GM18868 (cell line): ENCODE data around the gene VARS2.
A peak's percentile ranks its signal among the peaks of the same experiment; 100 is the strongest.
"Not testable (repeated sequence)": the region's sequence is repeated elsewhere in the genome, so short reads cannot be mapped to it uniquely, and the experiment has no call there.

Experiments
- ATAC-seq: cut with Tn5 transposase; IDR thresholded peaks from one replicate; pipeline ENCODE4 v1.9.1; 2021; ENCODE audit warnings: mild to moderate bottlenecking, moderate library complexity; ENCODE audit not compliant: unreplicated experiment

The VARS2 gene

DNA sequence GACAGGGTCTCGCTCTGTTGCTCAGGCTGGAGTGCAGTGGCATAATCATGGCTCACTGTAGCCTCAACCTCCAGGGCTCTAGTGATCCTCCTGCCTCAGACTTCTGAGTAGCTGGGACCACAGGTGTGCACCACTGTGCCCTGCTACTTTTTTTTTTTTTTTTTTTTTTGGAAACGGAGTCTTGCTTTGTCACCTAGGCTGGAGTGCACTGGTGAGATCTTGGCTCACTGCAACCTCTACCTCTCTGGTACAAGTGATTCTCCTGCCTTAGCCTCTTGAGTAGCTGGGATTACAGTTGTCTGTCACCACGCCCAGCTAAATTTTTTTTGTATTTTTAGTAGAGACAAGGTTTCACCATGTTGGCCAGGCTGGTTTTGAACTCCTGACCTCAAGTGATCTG is 13.0 kb downstream of the VARS2 start:
- not testable (repeated sequence) for ATAC-seq

DNA sequence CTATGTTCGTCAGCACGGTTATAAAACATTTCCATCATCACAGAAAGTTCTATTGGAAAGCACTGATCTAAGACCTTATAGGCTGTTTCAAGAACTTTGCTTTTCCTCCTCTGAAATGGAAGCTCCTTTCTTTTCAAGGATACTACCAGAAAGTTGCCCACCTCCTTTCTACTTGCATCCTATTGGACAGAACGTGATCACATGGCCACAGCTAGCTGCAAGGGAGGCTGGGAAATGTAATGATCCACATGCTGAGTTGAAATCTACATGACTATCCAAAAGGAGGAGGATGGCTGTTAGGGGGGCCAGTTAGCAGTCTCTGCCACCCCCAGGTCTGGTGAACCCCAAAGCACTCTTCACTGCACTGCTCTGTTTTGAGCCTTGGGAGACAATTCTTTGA is 14.6 kb downstream of the VARS2 start:
- no peak for ATAC-seq

DNA sequence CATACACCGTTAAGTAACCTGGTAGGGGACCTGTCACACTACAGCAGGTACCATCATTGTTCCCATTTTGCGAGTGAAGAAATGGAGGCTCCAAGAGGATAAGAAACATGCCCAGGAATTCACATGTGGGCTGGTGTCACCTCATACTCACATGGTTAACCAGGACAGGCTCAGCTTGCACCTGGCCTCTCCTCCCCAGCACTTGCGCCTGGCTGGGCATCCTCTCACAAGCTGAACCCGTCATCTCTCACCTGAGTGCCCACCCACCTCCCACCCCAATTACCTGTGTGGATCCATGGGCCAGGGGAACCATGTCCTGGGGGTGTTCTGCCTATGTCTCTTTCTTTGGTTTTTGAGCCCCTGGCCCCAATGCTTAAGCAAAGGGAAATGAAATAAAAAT is 16.5 kb downstream of the VARS2 start:
- ATAC-seq, result no peak

DNA sequence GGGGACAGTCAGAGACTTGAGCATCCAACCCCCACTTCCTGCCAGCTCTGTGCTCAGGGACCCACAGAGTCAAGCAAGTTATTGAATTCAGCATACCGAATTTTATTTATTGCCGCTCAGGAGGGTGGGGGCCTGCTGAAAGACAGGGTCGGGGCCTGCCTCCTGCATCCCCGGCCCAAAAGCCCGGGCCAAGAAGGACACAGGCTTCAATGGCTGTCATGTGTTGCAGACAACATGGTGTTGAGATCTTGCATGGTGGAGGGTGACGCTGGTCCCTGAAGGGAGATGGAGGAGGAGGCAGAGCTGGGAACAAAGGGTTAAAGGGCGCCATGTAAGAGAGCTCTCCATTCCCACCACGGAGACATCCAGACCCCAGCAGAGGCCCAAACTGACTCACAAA is 17.2 kb downstream of the VARS2 start:
- no peak for ATAC-seq

DNA sequence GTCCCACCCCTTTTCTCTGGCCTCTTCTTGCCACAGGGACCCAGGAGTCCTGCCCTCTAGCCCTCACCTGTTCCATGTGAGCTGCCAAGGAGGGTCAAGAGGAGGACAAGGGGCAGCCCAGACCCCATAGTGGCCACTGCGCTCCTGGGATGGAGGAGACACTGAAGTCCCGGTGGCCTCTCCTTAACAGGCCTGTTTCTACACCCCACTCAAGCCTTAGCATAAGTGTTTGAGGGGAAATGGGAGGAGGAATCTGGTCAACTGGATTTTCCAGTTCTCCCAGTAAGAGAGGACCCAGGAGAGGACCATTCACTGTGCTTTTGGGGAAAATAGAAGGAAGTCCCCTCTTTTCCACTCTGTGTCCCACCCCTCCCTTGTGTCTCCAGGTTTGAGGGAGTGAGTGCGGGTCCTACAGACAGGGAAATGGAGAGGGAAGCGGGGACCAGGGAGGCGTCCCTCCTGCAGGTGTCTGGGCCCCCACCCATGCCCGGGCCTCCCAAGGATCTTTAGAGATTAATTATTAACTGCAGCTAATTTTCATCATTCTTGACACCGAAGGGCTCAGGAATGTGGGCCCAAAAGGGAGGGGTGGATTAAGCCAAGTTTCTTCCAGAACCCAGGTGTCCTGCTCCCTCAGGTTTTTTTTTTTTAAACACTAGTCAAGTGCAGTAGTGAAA is 18.1 kb downstream of the VARS2 start, which contains the start of gene SFTA2:
Gene SFTA2, minus strand, starts transcription at position 202 of the 677 bp plus-strand sequence. Its CDS starts 74 bp downstream, at position 128.
- no peak for ATAC-seq

DNA sequence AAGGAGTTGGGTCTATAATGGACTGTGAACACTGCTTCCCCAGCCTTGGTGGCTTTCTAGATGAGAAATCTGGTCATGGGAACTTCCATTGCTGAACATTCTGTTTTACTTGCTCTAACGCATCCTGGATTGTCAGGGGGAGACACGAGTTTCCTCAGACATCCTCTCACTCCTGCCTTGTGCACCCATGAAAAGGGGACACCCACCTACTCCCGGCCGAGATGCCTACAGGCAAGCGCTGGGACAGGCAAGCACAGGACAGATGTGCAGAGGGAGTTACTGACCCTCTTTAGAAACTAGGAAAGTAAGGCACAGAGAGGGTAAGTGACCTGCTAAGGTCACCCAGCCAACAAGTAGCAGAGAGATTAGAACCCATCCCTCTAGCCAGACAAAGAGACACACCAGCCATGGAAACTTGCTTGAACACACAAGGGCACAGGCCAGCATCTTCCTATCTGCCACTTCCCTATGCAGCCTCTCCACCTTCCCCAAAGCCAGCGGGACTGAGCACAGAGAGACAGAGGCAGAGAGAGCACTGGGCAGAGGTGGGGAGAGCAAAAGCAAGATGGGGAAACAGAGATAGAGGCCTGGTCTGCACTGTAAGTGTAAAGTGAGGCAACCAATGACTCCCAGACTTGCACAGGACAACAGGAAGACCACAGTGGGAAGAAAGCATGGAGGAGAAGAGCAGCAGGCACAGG is 18.8 kb downstream of the VARS2 start:
- ATAC-seq, result no peak

DNA sequence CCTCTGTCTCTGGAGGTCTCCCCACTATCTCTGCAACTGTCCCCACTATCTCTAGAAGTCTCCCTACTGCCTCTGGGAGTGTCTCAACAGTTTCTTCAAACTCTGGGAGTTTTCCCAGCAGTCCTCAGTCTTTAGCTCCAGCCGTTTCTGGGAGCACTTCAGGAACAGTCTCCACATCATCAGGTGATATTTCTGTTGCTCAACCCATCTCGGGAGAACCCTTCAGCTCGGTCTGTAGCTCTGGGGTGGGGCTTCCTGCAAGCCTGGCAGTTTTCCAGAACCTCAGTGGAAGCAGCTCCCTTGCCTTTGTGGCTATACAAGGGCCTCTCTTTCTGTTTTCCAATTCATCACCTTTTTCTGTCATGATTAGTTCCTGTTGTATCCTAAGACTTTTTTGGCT is 21.0 kb downstream of the VARS2 start:
- ATAC-seq, result no peak

DNA sequence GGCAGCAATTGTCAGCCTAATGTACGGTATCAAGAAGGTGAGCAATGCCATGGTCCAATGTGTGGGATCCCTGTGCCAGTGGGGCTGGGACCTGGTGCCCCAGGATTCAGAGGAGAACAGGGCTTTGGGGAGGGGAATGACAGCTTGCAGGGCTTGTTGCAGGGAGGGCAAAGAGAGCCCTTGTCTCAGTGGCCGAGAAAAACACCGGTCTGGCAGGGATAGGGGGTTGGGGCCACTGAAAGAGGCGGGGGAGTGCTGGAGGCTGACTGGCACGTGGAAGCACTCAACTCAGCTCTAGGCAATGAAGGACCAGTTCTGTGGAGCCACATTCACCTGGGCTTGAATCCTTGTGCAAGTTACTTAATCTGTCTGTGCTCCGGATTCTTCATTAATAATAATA is 23.2 kb downstream of the VARS2 start:
- ATAC-seq, result no peak

DNA sequence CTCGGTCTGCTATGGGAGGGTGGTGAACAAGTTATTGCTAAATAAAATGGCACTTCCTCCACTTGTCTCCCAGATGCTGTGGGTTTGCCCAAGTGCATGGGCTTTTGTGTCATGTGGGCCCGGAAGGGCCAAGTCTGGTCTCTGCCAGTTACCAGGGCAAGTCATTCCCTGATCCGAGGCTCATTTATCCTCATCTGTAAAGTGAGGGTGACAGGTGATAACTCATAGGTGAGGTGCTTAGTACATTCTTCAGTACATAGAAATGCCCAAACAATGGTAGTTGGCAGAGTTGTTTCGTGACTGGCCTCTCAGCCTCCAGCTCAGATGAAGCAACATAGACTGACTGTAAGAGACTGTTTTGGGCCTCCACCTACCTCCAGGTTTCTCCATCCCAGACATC is 24.7 kb downstream of the VARS2 start:
- no peak for ATAC-seq

DNA sequence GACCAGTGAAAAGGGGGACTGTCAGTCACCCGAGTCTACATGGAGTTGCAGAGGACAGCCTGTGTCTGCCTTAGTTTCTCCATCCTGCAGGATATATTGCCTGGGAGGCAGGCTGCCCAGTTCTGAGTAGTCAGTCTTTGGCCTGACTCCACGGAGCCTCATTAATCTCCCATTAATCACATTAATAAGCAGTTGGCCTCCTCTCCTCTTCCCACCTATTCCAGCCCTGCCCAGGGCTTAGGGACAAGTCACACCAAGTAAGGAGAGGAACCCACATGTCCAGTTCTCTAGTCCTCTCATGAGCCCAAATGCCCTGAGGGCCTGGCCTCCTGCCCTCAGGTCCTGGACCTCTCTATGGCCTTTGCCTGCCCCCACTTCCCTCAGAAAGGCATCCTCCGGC is 25.4 kb downstream of the VARS2 start:
- ATAC-seq, result no peak

DNA sequence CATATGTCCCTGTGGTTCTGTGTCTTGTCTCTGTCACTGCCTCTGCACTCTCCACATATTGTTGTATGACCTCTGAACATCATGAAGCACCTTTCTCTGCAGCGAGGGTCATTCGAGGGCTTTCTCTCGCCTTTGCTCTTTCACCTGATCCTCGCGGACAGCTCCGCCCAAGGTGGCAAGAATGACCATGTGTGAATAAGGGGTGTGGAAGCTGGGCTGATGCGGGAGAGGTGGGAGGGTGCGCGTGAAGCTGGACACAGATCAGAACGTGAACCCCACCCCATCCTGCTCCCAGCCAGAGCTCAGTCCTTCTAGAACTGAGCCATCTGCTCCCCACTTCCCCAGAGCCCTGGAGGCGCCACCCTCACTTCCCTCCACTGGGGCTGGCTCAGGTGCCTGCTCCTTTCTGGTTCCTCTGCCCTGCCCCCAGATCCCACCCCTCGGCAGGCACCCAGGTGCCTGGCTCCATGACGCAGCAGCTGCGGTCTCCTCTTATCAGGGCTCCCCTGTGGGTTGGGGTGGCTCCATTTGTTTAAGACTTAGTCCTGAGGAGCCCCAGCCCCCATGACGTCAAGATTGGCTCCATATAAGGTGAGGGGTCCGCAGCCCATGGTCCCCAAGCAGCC is 26.4 kb downstream of the VARS2 start, which contains the start of gene MUCL3:
Gene MUCL3, plus strand, starts transcription at position 613 of the 626 bp plus-strand sequence. CDS start 27 bp downstream, outside the sequence.
- ATAC-seq, result no peak

DNA sequence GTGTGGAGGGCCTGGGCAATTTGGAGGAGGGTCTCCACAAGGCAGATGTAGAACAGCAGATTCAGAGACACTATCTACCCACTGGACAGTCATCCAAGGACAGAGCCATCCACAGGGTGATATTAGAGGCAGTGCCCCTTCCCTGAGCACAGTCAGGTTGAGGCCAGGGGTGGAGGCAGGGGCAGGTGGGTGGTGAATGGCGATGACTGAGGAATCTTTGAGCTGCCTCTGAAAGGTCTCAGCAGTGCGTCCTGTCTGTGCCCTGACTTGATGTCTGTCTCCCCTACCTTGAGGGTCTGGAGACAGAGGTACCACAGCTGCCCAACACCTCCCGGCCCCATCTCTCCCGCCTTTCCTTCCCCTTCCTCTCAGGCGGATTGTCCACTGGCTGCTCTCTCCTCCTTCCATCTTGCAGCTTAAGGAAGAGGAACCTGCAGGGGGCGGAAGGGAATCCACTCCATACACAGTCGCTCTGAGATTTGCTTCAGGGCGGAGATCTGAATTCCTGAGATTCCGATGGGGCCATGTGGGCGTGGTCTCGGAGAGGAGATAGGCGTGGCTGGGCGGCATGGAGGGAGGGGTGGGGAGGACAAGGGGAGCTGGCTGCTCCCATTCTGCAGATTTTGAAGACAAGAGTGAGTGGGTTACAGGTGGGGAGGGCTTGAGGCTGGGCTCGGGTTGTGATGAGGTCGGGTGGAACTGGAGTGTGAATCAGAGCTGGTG is 28.5 kb downstream of the VARS2 start:
- ATAC-seq, result no peak

DNA sequence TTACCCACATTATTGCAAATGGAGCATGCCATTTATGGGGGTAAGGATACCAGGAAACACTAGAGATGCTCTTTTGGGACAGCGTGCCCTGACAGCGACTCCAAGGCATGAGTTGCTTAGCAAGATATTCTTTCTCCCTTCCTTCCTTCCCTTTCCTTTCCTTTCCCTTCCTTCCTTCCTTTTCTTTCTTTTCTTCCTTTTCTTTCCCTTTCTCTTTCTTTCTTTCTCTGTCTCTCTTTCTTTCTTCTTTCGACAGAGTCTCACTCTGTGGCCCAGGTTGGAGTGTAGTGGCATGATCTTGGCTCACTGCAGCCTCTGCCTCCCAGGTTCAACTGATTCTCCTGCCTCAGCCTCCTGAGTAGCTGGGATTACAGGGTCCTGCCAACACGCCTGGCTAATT is 30.0 kb downstream of the VARS2 start:
- no peak for ATAC-seq

DNA sequence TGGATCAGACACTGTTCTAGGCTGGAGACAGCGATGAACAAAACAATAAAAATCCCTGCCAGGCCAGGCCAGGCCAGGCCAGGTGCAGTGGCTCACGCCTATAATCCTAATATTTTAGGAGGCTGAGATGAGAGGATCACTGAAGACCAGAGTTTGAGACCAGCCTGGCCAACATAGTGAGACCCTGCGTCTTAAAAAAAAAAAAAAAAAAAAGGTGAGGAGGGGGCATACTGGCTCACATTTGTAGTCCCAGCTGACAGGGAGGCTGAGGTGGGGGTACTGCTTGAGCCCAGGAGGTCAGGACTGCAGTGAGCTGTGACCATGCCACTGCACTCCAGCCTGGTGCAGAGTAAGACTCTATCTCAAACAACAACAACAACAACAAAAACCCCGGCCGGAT is 31.2 kb downstream of the VARS2 start:
- ATAC-seq, result no peak

DNA sequence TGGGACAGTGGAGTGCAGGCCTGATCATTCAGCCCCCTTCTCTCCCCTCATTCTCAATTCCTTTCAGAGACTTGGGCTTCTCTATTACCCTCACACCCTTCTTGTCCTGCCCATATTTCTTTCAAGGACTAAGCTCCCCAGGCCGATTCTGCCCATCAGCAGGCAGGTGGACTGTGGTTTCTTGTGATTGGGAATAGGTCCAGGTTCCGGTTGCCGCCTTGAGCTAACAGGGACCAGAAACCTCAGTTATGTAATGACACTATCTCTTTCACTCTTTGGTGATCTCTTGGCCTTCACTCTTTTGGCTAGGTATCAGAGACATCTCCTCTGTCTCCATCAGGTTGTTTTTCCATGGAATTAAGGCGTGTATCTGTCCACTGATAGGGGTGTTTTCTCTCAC is 33.2 kb downstream of the VARS2 start:
- ATAC-seq, result no peak

DNA sequence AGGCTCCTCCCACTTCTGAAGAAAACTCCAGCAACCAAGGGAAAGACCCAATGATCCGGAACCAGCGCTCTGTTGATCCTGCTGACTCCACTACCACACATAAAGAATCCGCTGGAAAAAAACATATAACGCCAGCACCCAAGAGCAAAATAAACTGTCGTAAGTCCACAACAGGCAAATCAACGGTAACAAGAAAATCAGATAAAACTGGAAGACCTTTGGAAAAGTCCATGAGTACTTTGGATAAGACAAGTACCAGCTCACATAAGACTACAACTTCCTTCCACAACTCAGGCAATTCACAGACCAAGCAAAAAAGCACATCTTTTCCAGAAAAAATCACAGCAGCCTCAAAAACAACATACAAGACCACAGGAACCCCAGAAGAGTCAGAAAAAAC is 34.8 kb downstream of the VARS2 start:
- ATAC-seq, result no peak

DNA sequence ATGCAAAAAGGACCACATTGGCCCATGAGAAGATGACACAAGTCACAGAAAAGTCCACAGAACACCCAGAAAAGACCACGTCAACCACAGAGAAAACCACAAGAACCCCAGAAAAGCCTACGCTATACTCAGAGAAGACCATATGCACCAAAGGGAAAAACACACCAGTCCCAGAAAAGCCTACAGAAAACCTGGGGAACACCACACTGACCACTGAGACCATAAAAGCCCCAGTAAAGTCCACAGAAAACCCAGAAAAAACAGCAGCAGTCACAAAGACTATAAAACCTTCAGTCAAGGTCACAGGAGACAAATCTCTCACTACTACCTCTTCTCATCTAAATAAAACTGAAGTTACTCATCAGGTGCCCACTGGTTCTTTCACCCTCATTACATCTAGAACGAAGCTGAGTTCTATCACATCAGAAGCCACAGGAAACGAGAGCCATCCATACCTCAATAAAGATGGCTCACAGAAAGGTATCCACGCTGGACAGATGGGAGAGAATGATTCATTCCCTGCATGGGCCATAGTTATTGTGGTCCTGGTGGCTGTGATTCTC is 38.0 kb downstream of the VARS2 start:
- ATAC-seq, result no peak

DNA sequence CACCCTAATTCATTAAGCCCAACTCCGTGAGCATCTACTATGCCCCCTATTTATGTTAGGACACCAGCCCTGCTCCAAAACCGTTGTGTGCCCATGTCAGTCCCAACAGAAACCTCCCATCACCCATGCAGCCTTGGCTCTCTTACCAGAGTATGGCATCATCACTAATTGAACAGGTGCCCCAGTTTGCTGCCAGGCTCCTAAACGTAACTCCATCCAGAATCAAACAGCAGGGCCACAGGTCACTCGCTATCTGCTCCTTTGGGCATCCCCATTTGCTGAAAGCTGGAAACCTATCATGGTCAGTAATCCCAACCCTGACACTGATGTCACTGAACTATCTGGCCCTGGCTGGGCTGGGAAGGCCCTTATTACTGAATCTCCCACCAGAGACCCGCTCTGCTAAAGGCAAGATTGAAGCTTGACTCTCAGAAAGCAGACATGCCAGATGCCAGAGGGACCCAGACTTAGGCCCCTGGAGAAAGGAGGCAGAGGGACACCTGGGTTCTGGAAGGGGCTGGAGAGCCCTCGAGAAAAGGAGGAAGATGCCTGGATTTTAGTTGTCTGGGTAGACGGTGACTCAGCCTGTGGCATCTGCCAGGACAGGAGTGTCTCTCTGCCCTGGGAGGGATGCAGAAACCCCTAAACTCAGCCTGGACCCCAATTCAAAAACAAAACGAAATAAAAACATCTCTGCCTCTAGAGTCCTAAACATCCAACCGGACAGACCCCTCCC is 40.8 kb downstream of the VARS2 start:
- no peak for ATAC-seq

DNA sequence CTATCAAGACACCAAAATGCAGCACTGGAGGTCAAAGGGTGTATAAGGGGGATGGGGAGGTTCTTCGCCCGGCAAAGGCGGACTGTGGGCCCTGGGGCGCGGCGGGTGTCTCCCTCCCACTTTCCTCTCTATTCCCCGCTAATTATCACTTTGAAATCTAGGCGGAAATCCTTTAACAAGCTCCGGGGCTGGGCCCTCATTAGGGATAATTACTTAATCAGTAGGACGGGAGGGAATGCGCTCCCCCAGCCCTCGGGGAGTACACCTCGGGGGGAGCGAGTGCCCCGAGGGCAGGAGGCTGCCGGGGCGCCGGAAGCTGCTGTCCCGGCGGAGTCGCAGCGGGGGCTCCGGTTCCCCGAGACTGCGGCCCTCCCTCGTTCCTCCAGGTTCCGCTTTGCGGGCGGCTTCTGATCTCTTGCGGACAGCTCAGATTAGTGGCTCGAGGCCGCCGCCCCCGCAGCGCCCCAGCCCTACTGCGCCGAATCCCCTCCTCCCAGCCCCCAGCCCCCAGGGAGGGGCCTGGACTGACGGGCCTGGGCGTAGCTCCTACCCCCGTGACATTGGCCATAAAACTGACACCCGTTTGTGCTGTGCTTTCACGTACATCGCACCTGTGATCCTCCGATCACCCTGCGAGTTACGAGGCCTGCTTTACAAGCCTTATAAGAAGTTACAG is 41.5 kb downstream of the VARS2 start:
- peak; percentile 72 for ATAC-seq

DNA sequence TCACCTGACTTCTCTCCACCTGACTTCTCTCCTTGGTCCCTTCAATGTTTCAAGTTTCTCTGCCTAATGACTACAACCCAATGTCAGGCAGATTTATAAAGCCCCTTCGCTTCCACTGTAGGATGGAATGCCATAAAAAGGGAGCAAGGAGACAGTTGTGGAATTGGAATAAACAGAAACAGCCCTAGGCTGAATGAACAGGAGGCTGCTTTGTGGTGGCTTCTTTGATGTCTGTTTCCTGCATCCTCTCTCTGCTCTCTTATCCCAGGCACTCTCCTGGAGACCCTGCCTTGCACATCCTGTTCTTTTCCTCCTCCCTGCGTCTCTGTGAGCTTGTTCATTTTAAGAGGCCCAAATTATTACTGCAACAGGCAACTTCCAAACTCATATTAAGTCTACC is 43.7 kb downstream of the VARS2 start:
- ATAC-seq, result no peak
